Omental fat pad (tissue), 4 donors: Measurements from ENCODE around the gene HMX1. TPM values are rescaled to one million over a fixed set of nuclear protein-coding genes. Genes with fewer than 3 reads are reported as not detected.

Experiments used
- ATAC-seq: fragments of 150-250 bp; one replicate; pipeline ENCODE4 v1.9.1; 2016; ENCODE audit warnings: mild to moderate bottlenecking, moderate library complexity; ENCODE audit not compliant: low FRiP score
- DNase-seq: peaks from one replicate; pipeline ENCODE4 v3.0.0-alpha.2; 2019; ENCODE audit warnings: low spot score
- total RNA-seq, 4 donors: library from RNA; depleted of rRNA; stranded (reverse); fragments of >200 nt; gene quantifications; one replicate each; pipeline ENCODE4 v1.1.0, GENCODE V29; 2016
- TF ChIP-seq, protein P1 (sequence below), 3 donors: fragments of 450-650 bp; IDR thresholded peaks; one replicate each; pipeline ENCODE4 v1.5.1; 2016 to 2017; ENCODE audit warnings: antibody characterized with exemption in 3 of 3, mild to moderate bottlenecking in 3 of 3, moderate library complexity in 2 of 3

Gene HMX1
- total RNA-seq, 4 donors from 2014 or later: not detected

DNA sequence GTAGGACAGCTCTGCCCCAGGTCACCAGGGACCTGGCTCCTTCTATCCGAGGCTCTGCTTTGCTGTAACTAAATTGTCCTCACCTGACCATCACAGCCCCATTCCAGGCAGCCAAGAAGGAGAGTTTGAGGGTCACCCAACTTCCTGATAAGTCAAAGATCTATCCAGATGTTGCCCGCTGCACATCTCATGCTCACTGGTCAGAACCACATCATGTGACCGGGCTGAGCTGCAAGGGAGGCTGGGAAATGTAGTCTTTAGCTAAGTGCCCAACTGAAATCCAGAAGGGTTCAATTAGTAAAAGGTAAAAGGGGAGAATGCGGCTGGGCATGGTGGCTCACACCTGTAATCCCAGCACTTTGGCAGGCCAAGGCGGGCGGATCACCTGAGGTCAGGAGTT lies 18.4 kb downstream of the HMX1 start:
- DNase-seq (no peak), ATAC-seq (no peak)
- TF ChIP-seq, protein P1, sequence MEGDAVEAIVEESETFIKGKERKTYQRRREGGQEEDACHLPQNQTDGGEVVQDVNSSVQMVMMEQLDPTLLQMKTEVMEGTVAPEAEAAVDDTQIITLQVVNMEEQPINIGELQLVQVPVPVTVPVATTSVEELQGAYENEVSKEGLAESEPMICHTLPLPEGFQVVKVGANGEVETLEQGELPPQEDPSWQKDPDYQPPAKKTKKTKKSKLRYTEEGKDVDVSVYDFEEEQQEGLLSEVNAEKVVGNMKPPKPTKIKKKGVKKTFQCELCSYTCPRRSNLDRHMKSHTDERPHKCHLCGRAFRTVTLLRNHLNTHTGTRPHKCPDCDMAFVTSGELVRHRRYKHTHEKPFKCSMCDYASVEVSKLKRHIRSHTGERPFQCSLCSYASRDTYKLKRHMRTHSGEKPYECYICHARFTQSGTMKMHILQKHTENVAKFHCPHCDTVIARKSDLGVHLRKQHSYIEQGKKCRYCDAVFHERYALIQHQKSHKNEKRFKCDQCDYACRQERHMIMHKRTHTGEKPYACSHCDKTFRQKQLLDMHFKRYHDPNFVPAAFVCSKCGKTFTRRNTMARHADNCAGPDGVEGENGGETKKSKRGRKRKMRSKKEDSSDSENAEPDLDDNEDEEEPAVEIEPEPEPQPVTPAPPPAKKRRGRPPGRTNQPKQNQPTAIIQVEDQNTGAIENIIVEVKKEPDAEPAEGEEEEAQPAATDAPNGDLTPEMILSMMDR (IDR thresholded peaks at IDR 0.05): no peak

DNA sequence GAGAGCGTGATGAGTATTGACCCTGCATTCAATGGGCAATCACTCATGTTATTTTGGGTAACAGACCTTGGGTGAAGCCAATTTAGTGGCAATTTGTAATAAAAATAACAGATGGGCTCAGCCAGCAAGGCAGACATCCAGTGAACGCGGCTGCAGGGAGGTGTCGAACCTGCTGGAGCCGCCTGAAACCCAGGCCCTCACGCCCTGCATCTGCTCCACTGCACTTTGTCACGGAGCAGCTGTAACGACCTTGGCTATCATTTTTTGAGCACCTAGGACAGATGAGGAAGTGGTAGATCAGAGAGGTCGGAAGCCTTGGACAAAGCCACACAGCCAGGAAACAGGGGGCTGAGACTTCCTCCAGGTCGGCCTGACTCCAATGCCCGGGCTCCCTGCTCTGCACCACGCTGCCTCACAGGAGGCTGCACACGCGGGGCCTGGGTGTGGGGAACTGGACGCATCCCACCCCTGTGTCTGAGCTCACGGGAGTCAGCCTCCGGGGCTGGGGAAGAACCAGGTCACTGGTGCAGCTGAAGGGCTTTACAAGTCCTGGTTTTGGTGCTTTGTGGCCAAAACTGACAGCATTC lies 19.4 kb downstream of the HMX1 start:
- ATAC-seq (no peak), DNase-seq (no peak)
- TF ChIP-seq, protein P1 (IDR thresholded peaks at IDR 0.05): no peak

DNA sequence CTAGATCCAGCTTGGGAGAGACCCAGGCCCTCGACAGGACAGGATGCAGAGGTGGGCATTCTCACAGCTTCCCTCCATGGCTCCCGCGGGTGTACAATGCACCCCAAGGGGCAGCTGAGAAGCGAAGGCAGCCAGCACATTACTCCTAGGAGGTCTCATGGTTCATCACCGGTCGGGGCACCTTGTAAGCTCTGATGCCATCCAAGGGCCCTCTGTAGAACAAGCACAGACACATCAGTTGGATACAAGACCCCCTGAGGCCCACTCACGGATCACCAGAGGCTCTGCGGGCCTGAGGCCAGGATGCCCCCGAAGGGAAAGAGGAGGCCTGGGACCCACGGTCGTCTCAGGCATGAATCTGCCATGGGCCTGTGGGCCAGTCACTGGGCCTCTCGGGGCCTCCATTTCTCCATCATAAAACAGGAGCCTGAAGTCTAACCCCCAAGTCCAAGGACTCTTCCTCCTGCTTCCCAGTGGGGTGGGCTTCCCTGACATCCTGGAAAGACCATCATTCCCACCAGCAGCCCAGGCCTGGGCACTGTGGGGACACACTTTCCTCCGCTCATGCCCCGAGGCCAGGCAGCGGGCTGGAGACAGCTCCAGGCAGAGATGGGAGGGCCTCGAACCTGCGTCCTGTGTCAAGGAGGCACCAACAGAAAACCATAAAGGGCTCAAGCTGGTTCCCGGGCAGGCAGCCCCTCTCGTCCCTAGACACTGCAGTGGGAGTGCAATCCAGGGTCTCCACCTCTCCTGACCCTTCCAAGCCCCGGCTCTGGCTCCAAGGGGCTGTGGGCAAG lies 20.1 kb downstream of the HMX1 start:
- ATAC-seq: no peak
- DNase-seq: no peak
- TF ChIP-seq, protein P1 (IDR thresholded peaks at IDR 0.05): no peak

DNA sequence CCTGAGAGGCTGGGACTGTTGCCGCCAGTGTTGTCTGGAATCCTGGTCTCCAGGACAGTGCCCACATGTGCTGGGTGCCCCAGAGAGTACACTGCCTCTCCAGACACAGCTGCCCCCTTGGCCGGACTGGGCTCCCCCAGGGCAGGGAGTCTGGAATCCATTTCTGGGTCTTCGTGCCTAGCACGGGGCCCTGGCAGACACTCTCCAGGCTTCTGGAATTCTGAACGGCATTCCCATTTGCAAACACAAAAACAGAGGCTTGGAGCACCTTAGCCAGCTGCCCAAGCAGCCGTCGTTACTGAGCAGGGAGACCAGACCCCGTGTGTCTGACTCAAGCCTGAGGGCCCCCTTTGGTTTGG lies 20.8 kb downstream of the HMX1 start:
- DNase-seq (no peak), ATAC-seq (no peak)

DNA sequence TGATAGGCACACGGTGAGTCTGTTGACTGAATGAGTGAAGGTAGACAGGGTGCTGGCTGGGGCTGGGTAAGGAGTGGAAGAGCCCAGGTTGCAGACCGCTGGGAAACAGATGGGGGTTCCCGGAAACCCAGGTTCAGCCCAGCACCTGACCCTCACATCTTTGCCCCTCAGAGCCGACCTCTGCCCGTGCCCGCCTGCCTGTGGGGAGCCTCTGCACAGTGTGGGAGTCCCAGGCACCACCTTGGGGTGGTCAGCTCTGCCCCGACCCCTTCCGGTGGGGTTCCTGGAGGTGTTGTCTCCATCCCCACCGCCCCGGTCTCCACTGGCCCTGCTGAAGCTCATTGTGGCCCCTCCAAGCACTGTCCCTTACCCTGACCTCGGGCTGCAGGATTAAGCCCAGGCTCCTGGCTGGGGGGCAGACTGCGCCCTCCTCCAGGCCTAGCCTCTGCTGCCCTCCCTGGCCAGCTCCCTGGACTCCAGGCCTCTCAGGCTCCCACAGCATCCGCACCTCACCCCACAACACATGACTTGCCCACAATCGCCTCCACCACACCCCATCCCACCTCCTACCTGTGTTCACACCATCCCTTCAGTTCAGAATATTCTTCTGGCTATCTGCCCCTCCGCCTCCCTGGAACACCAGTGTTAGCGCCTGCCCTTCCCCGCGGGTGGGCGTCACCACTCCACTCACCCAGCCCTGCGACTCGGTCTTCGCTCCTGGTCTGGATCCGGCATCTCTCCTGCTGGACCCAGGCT lies 21.4 kb downstream of the HMX1 start:
- ATAC-seq: peak; percentile 25
- TF ChIP-seq, protein P1 (IDR thresholded peaks at IDR 0.05): no peak
- DNase-seq: peak; percentile 14

More for the DNA sequence above, 20.8 kb downstream of the HMX1 start:
- TF ChIP-seq, protein P1 (IDR thresholded peaks at IDR 0.05): no peak

DNA sequence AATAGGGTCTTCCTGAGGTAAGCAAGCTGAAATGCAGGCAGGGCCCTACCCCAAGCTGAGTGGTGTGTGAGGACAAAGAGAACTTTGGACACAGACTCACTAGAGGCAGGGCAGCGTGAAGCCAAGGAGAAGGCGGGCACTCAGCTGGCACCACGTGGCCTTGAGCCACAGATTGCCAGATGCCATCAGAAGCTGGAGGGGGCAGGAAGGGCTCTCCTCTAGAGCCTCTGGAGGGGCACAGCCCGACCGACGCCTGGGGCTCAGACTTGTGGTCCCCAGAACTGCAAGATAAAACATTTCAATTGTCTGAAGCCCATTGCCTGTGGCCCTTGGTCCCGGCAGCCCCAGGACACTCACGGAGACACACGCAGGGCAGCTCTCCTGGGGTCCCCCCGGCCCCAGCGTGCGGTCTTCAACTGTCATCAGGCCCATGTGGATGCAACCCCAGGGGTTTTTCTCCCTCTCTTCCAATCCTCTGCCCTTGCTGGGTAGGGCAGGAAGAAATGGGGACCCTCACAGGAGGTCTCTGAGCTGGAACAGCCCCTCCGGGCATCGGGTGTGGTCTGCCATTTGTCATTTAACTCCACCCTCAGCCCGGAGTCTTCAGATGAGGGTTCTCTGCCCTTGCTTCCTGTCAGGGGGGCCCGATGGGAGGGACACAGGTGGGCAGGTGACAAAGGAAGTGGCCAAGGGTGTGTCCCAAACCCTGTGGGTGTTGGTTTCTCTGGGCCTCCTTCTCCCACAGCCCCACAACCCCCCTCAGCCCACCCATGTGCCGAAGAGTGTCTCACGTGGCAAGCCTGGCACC lies 22.2 kb downstream of the HMX1 start:
- ATAC-seq (no peak), DNase-seq (peak; percentile 14)
- TF ChIP-seq, protein P1 (IDR thresholded peaks at IDR 0.05): no peak
